Small intestine (tissue), 7 donors: ENCODE results near the gene SPDYA. TPM values are rescaled to one million over a fixed set of nuclear protein-coding genes. Genes with fewer than 3 reads are reported as not detected.

Experiments used
- DNase-seq, 2 donors: peaks; one replicate each; pipeline versions ENCODE4 v3.0.0 to v3.0.0-alpha.2; 2013
- FAIRE-seq: peaks from 2 replicates; lab custom pipeline; 2012; peaks lifted over from hg19 to GRCh38; lab: Jason Lieb, UNC
- H3K27ac ChIP-seq, 3 donors: one replicate each; pipeline ENCODE4 v1.5.1; 2013; ENCODE audit warnings: low read length in 2 of 3, mild to moderate bottlenecking in 2 of 3, control low read depth in 1 of 3, inconsistent platforms in 1 of 3, low read depth in 1 of 3, moderate library complexity in 1 of 3
- H3K27me3 ChIP-seq, 3 donors: one replicate each; pipeline ENCODE4 v1.6.1; 2013; ENCODE audit warnings: low read length in 3 of 3, inconsistent platforms in 1 of 3; ENCODE audit not compliant: control insufficient read depth in 3 of 3, insufficient read depth in 3 of 3
- H3K36me3 ChIP-seq, 3 donors: one replicate each; pipeline ENCODE4 v1.6.1; 2013; ENCODE audit warnings: low read length in 3 of 3, inconsistent platforms in 1 of 3, low read depth in 1 of 3, mild to moderate bottlenecking in 1 of 3, moderate library complexity in 1 of 3; ENCODE audit not compliant: control insufficient read depth in 3 of 3, insufficient read depth in 2 of 3
- H3K4me1 ChIP-seq, 3 donors: one replicate each; pipeline ENCODE4 v1.6.1; 2013; ENCODE audit warnings: low read length in 2 of 3, inconsistent platforms in 1 of 3, low read depth in 1 of 3, mild to moderate bottlenecking in 1 of 3, moderate library complexity in 1 of 3; ENCODE audit not compliant: control insufficient read depth in 3 of 3, insufficient read depth in 2 of 3
- H3K4me3 ChIP-seq, 3 donors: one replicate each; pipeline ENCODE4 v1.5.1; 2013; ENCODE audit warnings: low read length in 3 of 3, control low read depth in 1 of 3, inconsistent platforms in 1 of 3, low read depth in 1 of 3, mild to moderate bottlenecking in 1 of 3, moderate library complexity in 1 of 3
- H3K9me3 ChIP-seq, 2 donors: one replicate each; pipeline ENCODE4 v1.6.1; 2013; ENCODE audit warnings: low read depth in 1 of 2, low read length in 1 of 2; ENCODE audit not compliant: control insufficient read depth in 2 of 2, insufficient read depth in 1 of 2
- WGBS, 3 donors: extraction: QIAGEN DNeasy Blood & Tissue Kit; methylation state at CpG; one replicate each; pipeline ENCODE4 v1.1.7; 2013; 5-methylcytosine and 5-hydroxymethylcytosine counted together
- polyA plus RNA-seq, 4 donors: library from polyadenylated mRNA; stranded (reverse) in 3 of 4; unstranded in 1 of 4; fragments of 200-250 nt in 3 of 4; fragments of 120-200 nt in 1 of 4; gene quantifications; one replicate each; pipeline versions ENCODE4 v1.2.1 to v1.2.3, GENCODE V29; 2013
- donor health status: healthy with polysubstance abuse.
- donor health status: control.
- donor health status: control.
- donor health status: Bipolar disorder and iron deficiency.
- donor health status: healthy.

The SPDYA gene
- polyA plus RNA-seq, 4 donors: 0.06 to 2.4 TPM; not detected in 2

- Histone ChIP-seq H3K36me3 (peaks cover 0 to 20% (median 6%) of the 10 kb centered on the region in 3 donors), H3K4me1 (no peaks in the 10 kb centered on the region), H3K4me3 (no peak overlapping the region), H3K27me3 (no peaks in the 10 kb centered on the region), H3K27ac (no peak overlapping the region), H3K9me3 (no peaks in the 10 kb centered on the region)
- WGBS, 3 donors: 72 to 75% (median 73%) methylated on average over 4 of the region's 4 CpGs
- no peak for FAIRE-seq
- DNase-seq: no peak
These were observed 7.6 kb upstream of the SPDYA start for GRCh38 chr2:28802975-28803429.

- Histone ChIP-seq H3K36me3 (peaks cover 0 to 14% (median 3%) of the 10 kb centered on the region in 3 donors), H3K4me3 (peak overlapping the region in 1 of 3 donors; percentile 50), H3K27me3 (peaks cover 0 to 9% (median 0%) of the 10 kb centered on the region in 3 donors), H3K27ac (no peak overlapping the region), H3K9me3 (peaks cover 0 to 4% of the 10 kb centered on the region in 2 donors), H3K4me1 (peaks cover 0 to 7% (median 4%) of the 10 kb centered on the region in 3 donors)
- 57 to 68% (median 62%) methylated on average over 10 of the region's 10 CpGs for WGBS, 3 donors
- DNase-seq: peak in 1 of 2 donors; percentile 21
- no peak for FAIRE-seq
These were observed 707 bp upstream of the SPDYA start for GRCh38 chr2:28809927-28810326.

GRCh38 chr2:28818053-28818452, 7.4 kb downstream of the SPDYA start:
- WGBS, 3 donors: 82 to 86% (median 84%) methylated on average over 3 of the region's 3 CpGs
- Histone ChIP-seq H3K4me1 (no peaks in the 10 kb centered on the region), H3K27me3 (no peaks in the 10 kb centered on the region), H3K4me3 (no peak overlapping the region), H3K9me3 (no peaks in the 10 kb centered on the region), H3K36me3 (no peaks in the 10 kb centered on the region), H3K27ac (no peak overlapping the region)
- no peak for FAIRE-seq
- DNase-seq: no peak

- Histone ChIP-seq H3K36me3 (no peaks in the 10 kb centered on the region), H3K27me3 (no peaks in the 10 kb centered on the region), H3K9me3 (no peaks in the 10 kb centered on the region), H3K4me3 (no peak overlapping the region), H3K27ac (no peak overlapping the region), H3K4me1 (no peaks in the 10 kb centered on the region)
- FAIRE-seq (no peak), DNase-seq (peak; percentile 71 to 74)
- WGBS, 3 donors: 2 to 5% (median 5%) methylated on average over 8 of the region's 8 CpGs
These were observed 10.8 kb downstream of the SPDYA start for GRCh38 chr2:28821295-28821958.

DNA sequence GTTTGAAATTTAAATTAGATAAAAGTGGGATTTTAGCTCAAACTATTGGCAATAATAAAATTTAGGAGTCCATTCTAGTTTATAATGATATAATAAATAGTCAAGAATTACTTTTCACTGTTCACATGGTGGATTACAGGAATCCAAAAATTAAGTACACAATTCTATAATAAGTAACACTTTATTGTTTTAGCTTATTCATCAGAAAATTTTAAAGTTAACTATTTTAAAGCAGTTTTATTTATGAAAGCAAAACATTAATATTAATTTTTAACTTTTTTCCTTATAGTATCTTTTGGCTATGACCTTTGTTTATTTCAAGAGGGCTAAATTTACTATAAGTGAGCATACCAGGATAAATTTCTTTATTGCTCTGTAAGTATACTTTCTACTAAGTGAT, 11.4 kb downstream of the SPDYA start:
- H3K4me3 ChIP-seq: no peak overlapping the region
- no peaks in the 10 kb centered on the region for H3K36me3 ChIP-seq
- H3K27ac ChIP-seq: no peak overlapping the region
- no peaks in the 10 kb centered on the region for H3K4me1 ChIP-seq
- H3K9me3 ChIP-seq: no peaks in the 10 kb centered on the region
- no peaks in the 10 kb centered on the region for H3K27me3 ChIP-seq
- FAIRE-seq (peak; percentile 15), DNase-seq (no peak)

DNA sequence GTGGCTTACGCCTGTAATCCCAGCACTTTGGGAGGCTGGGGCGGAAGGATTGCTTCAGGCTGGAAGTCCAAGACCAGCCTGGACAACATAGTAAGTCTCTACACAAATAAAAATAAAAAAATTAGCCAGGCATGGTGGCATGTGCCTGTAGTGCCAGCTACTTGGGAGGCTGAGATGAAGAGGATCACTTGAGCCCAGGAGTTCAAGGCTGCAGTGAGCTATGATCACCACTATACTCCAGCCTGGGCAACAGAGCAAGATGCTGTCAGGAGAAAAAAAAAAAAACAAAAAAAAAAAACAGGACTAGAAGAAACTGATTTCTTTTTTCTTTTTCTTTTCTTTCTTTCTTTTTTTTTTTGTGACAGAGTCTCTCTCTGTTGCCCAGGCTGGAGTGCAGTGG, 13.6 kb downstream of the SPDYA start:
- no peak overlapping the region for H3K4me3 ChIP-seq
- no peaks in the 10 kb centered on the region for H3K4me1 ChIP-seq
- 93 to 97% (median 95%) methylated on average over 2 of the region's 2 CpGs for WGBS, 3 donors
- FAIRE-seq (no peak), DNase-seq (no peak)
- no peaks in the 10 kb centered on the region for H3K36me3 ChIP-seq
- H3K27ac ChIP-seq: no peak overlapping the region
- H3K27me3 ChIP-seq: no peaks in the 10 kb centered on the region
- H3K9me3 ChIP-seq: no peaks in the 10 kb centered on the region

- H3K9me3 ChIP-seq: no peaks in the 10 kb centered on the region
- no peak for FAIRE-seq
These were observed 14.2 kb downstream of the SPDYA start for GRCh38 chr2:28824870-28825269.

DNA sequence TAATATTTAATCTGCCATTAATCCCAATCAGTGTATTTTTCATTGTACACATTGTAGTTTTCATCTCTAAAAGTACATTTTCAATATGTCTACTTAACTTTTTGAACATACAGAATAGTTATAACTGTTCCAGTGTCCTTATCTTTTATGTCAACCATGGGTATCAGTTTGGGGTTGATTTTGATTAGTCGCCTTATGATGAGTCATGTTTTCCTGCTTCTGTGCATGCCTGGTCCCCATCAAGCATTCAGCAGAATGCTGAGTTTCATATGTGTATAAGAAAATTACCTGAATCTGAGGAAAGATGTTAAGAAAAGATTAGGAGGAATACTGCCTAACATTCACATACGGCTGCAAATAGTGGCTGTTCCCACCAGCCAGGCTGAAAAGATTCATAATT, 17.7 kb downstream of the SPDYA start:
- Histone ChIP-seq H3K27ac (no peak overlapping the region), H3K9me3 (no peaks in the 10 kb centered on the region), H3K36me3 (no peaks in the 10 kb centered on the region), H3K4me3 (no peak overlapping the region), H3K27me3 (no peaks in the 10 kb centered on the region), H3K4me1 (no peaks in the 10 kb centered on the region)
- no peak for DNase-seq
- FAIRE-seq: no peak
- WGBS, 3 donors: 75 to 85% (median 83%) methylated on average over 2 of the region's 2 CpGs

More at GRCh38 chr2:28824870-28825269, 14.2 kb downstream of the SPDYA start:
- Histone ChIP-seq H3K27ac (no peak overlapping the region), H3K4me3 (no peak overlapping the region), H3K27me3 (no peaks in the 10 kb centered on the region), H3K4me1 (no peaks in the 10 kb centered on the region), H3K36me3 (no peaks in the 10 kb centered on the region)
- no peak for DNase-seq
